A673 (cell line): ENCODE results near the gene KIAA1549.

Experiments used
- CTCF ChIP-seq: fragments of 300-800, 200-600 bp; sonication (generic); conservative IDR thresholded peaks from 2 replicates; pipeline ENCODE4 v1.5.1; 2017; ENCODE audit warnings: low read depth, mild to moderate bottlenecking, antibody characterized with exemption, low read length, moderate library complexity, mixed read lengths
- EZH2 ChIP-seq: fragments of 200-600 bp; sonication (generic); IDR thresholded peaks from 2 replicates; pipeline ENCODE4 v1.6.1; 2017; ENCODE audit warnings: borderline replicate concordance, low read depth, mild to moderate bottlenecking, mixed read lengths, antibody characterized with exemption, low read length; ENCODE audit not compliant: poor library complexity, severe bottlenecking

- TF ChIP-seq CTCF (no peak), EZH2 (no peak)
Measured at GRCh38 chr7:138911007-138911406, 70.2 kb downstream of the KIAA1549 start.
